Heart right ventricle (tissue), 16 donors: ENCODE results near the gene CRYBG1. TPM values are rescaled to one million over a fixed set of nuclear protein-coding genes. Genes with fewer than 3 reads are reported as not detected.

Experiments used
- ATAC-seq, 8 donors: fragments of 200-7000 bp; cut with Tn5 transposase; one replicate each; pipeline ENCODE4 v1.9.1; 2020; ENCODE audit warnings: mild to moderate bottlenecking in 8 of 8, moderate library complexity in 8 of 8, moderate number of reproducible peaks in 1 of 8
- DNase-seq, 2 donors: peaks; one replicate each; pipeline ENCODE4 v3.0.0-alpha.2; 2020
- H3K27ac ChIP-seq, 10 donors: fragments of 200-600 bp; sonication (generic) in 2 of 10; one replicate each; pipeline versions ENCODE4 v1.5.0 to v1.8.0; 2020 to 2022; ENCODE audit warnings: mild to moderate bottlenecking in 3 of 10
- H3K27me3 ChIP-seq, 7 donors: fragments of 200-600 bp; one replicate each; pipeline ENCODE4 v1.8.0; 2021 to 2022; ENCODE audit warnings: mild to moderate bottlenecking in 2 of 7
- H3K36me3 ChIP-seq, 9 donors: fragments of 200-600 bp; sonication (generic) in 1 of 9; one replicate each; pipeline versions ENCODE4 v1.5.0 to v1.8.0; 2020 to 2022; ENCODE audit warnings: mild to moderate bottlenecking in 2 of 9
- H3K4me1 ChIP-seq, 9 donors: fragments of 200-600 bp; sonication (generic) in 1 of 9; one replicate each; pipeline versions ENCODE4 v1.5.0 to v1.8.0; 2020 to 2022; ENCODE audit warnings: mild to moderate bottlenecking in 4 of 9
- H3K4me3 ChIP-seq, 10 donors: fragments of 200-600 bp; sonication (generic) in 2 of 10; one replicate each; pipeline versions ENCODE4 v1.5.0 to v1.8.0; 2020 to 2022; ENCODE audit warnings: mild to moderate bottlenecking in 7 of 10, moderate library complexity in 2 of 10
- H3K9me3 ChIP-seq, 11 donors: fragments of 200-600 bp in 10 of 11; sonication (generic) in 2 of 11; one replicate each; pipeline versions ENCODE4 v1.5.0 to v1.8.0; 2013 to 2022; ENCODE audit warnings: mild to moderate bottlenecking in 2 of 11, control low read depth in 1 of 11, moderate library complexity in 1 of 11
- WGBS, 2 donors: extraction: QIAGEN DNeasy Blood & Tissue Kit; methylation state at CpG; one replicate each; pipeline ENCODE4 v1.1.7; 2013; ENCODE audit warnings: inconsistent platforms in 1 of 2; 5-methylcytosine and 5-hydroxymethylcytosine counted together
- intact Hi-C, 10 donors: fragments of 100-400 bp; cut with DNase I; formaldehyde crosslinking; loops; one replicate each; pipeline versions ENCODE4 v1.11.1 to v1.14.2; 2022
- polyA plus RNA-seq, 2 donors: library from polyadenylated mRNA; stranded (reverse); fragments of 200-250 nt; gene quantifications; one replicate each; pipeline ENCODE4 v1.2.3, GENCODE V29; 2013
- total RNA-seq, 10 donors: library from RNA; stranded (reverse); fragmentation: NEBNext Ultra II Directional in 3 of 10; extraction: Animal tissue kit (Norgen Biotek cat#: 25700) in 3 of 10; gene quantifications; one replicate each; pipeline versions ENCODE4 v1.2.1 to v1.2.4, GENCODE V29; 2021 to 2023
- TF ChIP-seq, protein P1 (sequence below), 9 donors: fragments of 200-600 bp; sonication (generic) in 2 of 9; IDR thresholded peaks; one replicate each; pipeline versions ENCODE4 v1.5.0 to v1.8.0; 2021 to 2022; ENCODE audit warnings: antibody characterized with exemption in 9 of 9, mild to moderate bottlenecking in 5 of 9, moderate library complexity in 1 of 9
- donor health status: Arrhythmogenic right ventricular cardiomyopathy.
- donor health status: ischemic (EF 13 %, LVEDD 7.1; RV severe dilation, severe dysfunction).
- donor health status: healthy with polysubstance abuse.
- donor health status: DM: no; HTN: yes; CAD: no.
- donor health status: DM: no; HTN: no; CAD: no.
- donor health status: ischemic (EF 25% LVEDD 6.9; RV normal size, moderate dysfunction).
- donor health status: ischemic (EF 25% LVEDD 5.7; RV mildly dilated, moderate dysfunction).
- donor health status: healthy.
- donor health status: DM: yes; HTN: yes; CAD: no.
- donor health status: Ischemic cardiomyopathy.
- donor health status: ischemic (EF 35%, LVEDD 5.7; RV mildly dilated, moderate dysfunction).
- donor health status: nonischemic (EF 11% LVEDD 7.7; RV severe dilation, severe dysfunction).
- donor health status: DM: yes; HTN: yes; CAD: no.
- donor health status: PGD.
- donor health status: ischemic (EF 29% LVEDD 5.4; RV normal size, mild dysfunction).
- donor health status: nonischemic (EF 23%, LVEDD 6.1; RV moderate dilation, normal function).

CRYBG1 gene
- total and polyA plus RNA-seq, 12 donors = 0.64 to 9.4 (median 1.5) TPM

DNA sequence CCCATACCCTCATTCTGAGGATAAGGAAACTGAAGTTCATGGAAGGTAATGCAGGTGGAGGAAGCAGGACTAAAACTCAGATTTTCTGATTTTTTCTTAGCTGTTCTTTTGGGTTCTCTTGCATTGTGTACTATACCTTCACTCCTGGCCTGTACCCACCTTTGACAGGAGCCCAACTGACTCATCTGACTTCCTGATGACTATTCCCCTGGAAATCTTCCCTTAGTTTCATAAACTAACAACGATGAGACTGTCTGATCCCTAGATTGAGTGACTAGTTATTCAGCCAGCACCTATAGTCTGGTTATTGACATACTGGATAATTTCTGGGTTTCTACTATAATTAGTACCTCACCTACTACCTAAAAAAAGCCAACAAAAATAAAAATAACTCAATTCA is 10.1 kb downstream of the CRYBG1 start:
- 70 to 80% methylated on average over 1 of the region's 1 CpG for WGBS, 2 donors
- Histone ChIP-seq H3K27me3 (peaks cover 0 to 14% (median 4%) of the 10 kb centered on the region in 7 donors), H3K36me3 (no peaks in the 10 kb centered on the region), H3K4me1 (no peaks in the 10 kb centered on the region), H3K4me3 (no peak overlapping the region), H3K9me3 (no peaks in the 10 kb centered on the region), H3K27ac (no peak overlapping the region)
- DNase-seq = no peak
- TF ChIP-seq, protein P1, sequence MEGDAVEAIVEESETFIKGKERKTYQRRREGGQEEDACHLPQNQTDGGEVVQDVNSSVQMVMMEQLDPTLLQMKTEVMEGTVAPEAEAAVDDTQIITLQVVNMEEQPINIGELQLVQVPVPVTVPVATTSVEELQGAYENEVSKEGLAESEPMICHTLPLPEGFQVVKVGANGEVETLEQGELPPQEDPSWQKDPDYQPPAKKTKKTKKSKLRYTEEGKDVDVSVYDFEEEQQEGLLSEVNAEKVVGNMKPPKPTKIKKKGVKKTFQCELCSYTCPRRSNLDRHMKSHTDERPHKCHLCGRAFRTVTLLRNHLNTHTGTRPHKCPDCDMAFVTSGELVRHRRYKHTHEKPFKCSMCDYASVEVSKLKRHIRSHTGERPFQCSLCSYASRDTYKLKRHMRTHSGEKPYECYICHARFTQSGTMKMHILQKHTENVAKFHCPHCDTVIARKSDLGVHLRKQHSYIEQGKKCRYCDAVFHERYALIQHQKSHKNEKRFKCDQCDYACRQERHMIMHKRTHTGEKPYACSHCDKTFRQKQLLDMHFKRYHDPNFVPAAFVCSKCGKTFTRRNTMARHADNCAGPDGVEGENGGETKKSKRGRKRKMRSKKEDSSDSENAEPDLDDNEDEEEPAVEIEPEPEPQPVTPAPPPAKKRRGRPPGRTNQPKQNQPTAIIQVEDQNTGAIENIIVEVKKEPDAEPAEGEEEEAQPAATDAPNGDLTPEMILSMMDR (IDR thresholded peaks at IDR 0.05) = no peak
- intact Hi-C loops = no loop called here
- no peak for ATAC-seq

DNA sequence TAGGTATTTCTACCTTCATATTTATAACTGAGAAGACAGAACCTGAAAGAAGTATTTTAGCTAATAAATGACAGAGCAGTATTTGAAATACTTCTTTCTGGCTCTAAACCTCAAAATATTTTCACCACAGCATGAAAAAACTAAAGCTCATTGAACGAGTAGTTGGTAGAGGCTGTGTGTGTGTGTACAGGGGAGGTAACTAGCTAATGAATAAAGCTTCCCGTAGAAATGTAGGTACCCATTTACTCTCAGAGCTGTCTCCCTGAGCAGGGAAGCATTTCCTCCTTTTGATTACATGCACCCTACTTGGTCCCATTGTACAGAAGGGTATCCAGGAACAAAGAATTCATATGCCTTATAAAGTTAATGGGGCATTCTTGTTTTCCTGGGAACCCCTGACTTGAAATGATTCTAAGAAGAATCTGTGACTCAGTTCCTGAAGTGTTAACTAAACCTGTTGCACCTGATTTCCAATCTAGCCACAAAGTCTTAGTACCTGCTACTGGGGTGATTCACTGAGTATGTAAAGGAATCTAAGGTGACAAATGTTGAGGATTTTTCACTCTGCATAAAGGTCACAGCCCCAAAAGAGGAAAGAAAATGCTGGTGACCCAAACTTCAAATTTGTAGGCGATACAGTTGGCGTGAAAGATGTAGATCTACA is 12.5 kb downstream of the CRYBG1 start:
- intact Hi-C loops = no loop called here
- WGBS, 2 donors = 90 to 91% methylated on average over 4 of the region's 4 CpGs
- ATAC-seq (no peak), DNase-seq (no peak)
- Histone ChIP-seq H3K27me3 (peaks cover 0 to 10% (median 3%) of the 10 kb centered on the region in 7 donors), H3K4me3 (no peak overlapping the region), H3K27ac (no peak overlapping the region), H3K9me3 (no peaks in the 10 kb centered on the region), H3K36me3 (no peaks in the 10 kb centered on the region), H3K4me1 (no peaks in the 10 kb centered on the region)
- TF ChIP-seq, protein P1 (IDR thresholded peaks at IDR 0.05) = no peak

DNA sequence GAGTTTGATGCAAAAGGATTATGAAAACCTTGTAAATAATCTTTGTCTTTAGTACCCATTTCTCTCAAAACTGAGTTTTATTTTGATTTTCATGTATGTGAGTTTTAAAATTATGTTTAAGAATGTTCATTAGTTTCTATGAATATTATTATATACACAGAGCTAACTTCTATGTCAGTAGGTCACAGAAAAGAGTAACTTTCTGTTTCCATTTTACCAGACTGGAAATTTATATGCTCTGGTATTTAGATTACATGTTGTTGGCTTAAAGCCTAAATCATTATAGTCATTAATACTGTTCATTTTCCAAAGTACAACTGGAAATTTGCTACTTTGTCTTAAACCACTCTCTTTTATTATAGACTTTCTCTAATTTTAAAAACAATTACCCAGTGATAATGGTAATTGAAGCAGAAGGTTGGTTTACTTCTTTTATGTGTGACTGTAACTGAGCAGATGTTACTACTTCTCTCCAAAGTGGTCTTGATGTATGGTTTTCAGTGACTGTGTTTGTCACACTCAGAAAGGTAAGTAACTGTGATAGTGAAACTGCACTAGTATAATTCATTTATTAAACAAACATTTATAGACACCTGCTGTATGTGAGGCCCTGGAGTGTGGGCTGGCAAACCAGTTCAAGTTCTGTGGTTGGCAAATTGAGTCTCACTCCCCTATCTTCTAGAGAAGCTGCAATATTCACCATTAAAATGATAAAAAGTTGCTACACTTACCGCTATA is 13.2 kb downstream of the CRYBG1 start:
- intact Hi-C loops = no loop called here
- WGBS, 2 donors = 93 to 94% methylated on average over 1 of the region's 1 CpG
- no peak overlapping the region for H3K4me3 ChIP-seq
- no peaks in the 10 kb centered on the region for H3K36me3 ChIP-seq
- no peaks in the 10 kb centered on the region for H3K9me3 ChIP-seq
- peaks cover 0 to 7% (median 3%) of the 10 kb centered on the region in 7 donors for H3K27me3 ChIP-seq
- H3K27ac ChIP-seq = no peak overlapping the region
- TF ChIP-seq, protein P1 (IDR thresholded peaks at IDR 0.05) = no peak
- ATAC-seq (no peak), DNase-seq (no peak)
- H3K4me1 ChIP-seq = no peaks in the 10 kb centered on the region

DNA sequence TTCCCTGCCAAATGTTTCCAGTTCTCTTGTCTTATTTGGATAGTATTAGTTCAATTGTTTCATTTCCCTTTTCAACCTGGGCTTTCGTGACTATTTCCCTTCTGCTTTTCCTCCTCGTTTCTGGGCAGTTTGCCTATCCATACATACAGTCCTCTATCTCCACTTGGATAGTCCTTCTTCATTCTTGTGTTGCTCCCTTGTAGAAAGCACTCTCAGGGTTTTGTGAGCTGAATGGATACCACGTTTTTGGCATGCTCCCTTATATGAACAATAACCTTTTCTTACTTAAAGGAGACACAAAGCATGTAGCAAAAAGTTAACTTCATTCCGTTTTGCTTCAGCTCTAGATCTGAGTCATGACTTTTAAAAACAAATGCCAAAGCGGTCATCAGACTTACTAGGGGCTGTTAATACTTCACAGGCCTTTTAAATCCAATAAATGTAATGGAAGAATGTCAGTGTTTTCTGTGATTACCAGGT is 16.6 kb downstream of the CRYBG1 start:
- intact Hi-C loops = no loop called here
- TF ChIP-seq, protein P1 (IDR thresholded peaks at IDR 0.05) = no peak

More for the DNA sequence above, 16.6 kb downstream of the CRYBG1 start:
- H3K9me3 ChIP-seq = no peaks in the 10 kb centered on the region
- H3K36me3 ChIP-seq = no peaks in the 10 kb centered on the region
- 46% methylated on average over 5 of the region's 5 CpGs for WGBS, 2 donors
- DNase-seq (no peak), ATAC-seq (no peak)
- no peak overlapping the region for H3K4me3 ChIP-seq
- H3K27me3 ChIP-seq = peaks cover 0 to 10% (median 3%) of the 10 kb centered on the region in 7 donors
- no peaks in the 10 kb centered on the region for H3K4me1 ChIP-seq
- no peak overlapping the region for H3K27ac ChIP-seq
